Stimulated activated CD4-positive, alpha-beta T cell treated with anti-CD3 and anti-CD28 coated beads, Interleukin-12 subunit alpha, Interleukin-12 subunit beta, amount 100 ng/mL, for 24 hours (primary cell): ENCODE results near the gene ING1.
"Not testable (repeated sequence)": the region's sequence is repeated elsewhere in the genome, so short reads cannot be mapped to it uniquely, and the experiment has no call there.

Source experiments
- DNase-seq, 2 experiments: peaks; one replicate each; pipeline ENCODE4 v3.0.0-alpha.2; 2020; ENCODE audit warnings: low read depth in 2 of 2

The ING1 gene

DNA sequence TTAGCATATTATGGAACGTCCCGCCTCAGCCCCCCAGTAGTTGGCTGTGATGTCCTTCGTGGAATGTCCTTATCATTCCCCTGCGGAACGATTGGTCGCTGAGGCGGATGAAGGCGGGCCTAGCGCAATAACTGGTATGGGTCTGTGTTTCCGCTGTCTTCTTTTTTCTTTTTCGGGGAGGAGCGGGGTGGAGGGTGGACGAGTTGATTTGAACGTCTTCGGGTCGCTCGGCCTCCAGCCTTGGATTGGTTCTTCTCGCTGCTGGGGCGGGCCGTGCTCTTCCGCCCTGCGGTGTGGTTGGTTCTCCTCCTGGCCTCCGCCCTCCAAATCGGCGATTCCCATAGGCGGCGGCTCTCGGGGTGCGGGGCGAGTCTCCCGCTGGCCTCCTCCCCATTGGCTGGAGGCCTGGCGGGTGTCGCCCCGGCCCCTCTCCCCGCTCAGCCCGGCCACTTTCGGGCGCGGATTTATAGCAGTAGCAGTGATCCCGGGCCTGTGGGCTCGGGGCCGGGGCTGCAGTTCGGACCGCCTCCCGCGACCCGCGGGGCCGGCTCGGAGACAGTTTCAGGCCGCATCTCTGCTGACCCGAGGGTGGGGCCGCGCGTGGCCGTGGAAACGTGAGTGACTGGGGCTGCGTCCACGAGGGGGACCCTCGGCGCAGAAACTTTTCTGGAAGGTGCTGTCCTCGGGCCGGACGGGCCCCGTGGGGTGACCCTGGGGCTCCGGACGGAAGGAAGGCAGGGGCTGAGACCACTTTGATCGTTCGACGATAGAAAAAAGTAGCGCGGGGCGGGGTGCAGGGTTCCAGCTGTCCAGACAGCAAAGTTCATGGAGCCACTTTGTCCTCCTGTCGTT is 2.1 kb downstream of the ING1 start:
- peak; percentile 91 to 93 for DNase-seq

DNA sequence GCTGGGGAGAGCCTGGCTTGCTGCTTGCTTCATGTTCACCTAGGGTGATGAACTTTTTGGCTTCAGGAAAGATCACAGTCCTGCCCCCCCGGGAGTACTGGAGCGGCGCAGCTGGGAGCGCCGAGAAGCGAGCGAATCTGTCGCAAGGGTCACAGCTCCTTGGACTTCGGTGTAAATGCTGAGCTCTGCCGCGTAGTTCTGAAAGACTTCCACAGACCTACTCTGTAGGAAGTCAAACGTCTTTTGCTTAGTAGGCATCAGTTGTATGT is 2.7 kb downstream of the ING1 start:
- DNase-seq: peak in 1 of 2 experiments; percentile 12

DNA sequence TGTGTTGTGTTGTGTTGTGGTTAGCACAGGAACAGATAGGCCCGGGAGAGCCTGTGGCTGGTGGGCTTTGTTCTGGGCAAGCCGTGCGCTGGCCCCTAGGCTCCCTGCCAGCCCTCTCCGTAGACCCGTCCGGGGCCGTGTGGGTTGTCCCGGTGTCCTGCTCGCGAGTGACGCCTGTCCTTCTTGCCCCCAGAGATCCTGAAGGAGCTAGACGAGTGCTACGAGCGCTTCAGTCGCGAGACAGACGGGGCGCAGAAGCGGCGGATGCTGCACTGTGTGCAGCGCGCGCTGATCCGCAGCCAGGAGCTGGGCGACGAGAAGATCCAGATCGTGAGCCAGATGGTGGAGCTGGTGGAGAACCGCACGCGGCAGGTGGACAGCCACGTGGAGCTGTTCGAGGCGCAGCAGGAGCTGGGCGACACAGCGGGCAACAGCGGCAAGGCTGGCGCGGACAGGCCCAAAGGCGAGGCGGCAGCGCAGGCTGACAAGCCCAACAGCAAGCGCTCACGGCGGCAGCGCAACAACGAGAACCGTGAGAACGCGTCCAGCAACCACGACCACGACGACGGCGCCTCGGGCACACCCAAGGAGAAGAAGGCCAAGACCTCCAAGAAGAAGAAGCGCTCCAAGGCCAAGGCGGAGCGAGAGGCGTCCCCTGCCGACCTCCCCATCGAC is 5.7 kb downstream of the ING1 start:
- no peak for DNase-seq

DNA sequence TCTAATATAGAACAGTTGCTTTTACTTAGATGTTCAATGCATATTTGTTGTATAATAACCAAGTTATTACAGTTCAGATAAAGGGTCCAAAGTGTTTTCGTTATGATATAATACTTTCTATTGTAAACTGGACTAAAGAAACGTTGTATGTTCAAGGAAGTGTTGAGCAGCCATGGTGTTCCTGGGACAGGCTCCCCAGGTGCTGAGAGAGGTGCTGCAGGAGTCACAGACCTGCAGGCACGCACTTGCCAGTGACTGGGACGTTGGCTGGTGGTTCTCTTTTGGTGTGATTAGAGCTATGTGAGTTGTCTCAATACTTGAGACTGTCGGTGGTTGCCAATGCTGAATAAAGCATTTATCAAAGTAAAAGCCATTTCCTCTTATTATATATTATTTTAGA is 9.5 kb downstream of the ING1 start:
- DNase-seq: no peak

DNA sequence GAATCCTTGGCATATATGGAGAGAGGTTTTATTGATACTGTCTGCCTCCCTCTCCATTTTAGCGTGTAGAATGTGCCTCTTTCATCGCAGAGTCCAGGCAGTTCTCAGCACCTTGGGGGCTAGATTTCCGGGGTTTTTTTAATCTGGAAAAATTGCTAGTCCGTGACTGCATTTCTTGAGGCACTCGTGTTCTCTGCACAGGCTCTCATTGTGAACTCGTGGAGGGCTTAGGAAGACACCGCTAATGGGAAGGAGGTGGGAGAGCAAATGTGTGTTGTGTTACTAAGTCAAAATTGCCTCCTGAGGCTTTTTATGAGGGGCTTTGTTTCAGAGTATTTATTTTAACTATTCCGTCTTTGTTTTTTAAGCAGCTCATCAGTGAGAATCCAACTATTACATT is 10.1 kb downstream of the ING1 start:
- DNase-seq: no peak

DNA sequence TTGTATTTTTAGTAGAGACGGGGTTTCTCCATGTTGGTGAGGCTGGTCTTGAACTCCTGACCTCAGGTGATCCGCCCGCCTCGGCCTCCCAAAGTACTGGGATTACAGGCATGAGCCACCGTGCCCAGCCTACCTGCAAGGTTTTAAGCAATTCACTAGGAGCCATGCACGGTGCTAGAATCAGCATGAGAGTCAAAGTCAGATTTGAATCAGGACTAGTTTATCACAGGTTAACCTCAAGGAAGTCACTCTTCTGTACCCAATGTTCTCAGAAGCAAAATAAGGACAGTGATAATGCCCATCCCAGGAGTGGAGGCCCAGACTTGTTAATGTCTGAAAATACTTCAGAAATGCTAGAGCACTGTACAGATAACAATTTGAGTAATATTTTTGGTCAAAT is 12.7 kb downstream of the ING1 start:
- DNase-seq: not testable (repeated sequence)

DNA sequence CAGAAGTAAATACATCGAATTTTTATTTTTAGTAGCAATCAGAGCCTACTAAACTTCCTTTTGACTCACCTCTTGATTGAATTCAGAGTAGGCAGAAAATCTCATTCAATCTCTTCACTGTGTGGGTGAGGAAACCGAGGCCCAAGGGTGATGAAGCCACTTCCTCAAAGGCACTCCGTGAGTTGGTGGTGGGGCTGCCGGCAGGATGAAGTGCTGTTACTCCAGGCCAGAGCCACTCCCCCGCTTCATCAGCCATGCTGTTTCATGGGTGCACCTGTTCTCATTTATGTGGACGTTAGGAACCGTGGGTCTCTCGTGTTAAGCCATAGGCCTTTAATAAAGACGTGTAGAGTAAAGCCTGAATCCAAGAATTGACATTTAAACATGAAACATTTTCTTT is 13.2 kb downstream of the ING1 start:
- peak; percentile 18 to 56 for DNase-seq

DNA sequence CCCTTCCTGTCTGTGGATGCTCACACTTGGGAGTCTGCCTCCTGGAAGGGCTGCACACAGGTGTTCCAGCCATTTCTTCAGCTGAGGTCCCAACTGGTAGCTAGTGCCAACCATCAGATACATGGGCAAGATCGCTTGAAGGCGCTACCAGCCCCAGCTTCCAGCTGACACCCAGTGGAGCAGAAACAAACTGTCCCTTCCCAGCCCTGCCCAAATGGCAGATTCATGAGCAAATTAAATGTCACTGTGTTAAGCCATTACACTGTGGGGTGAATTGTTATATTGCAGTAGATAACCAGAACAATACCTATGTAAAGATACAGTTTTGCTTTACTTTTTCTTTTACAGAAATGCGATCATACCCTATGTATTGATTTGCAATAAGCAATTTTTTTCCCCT is 17.6 kb downstream of the ING1 start:
- DNase-seq: no peak

DNA sequence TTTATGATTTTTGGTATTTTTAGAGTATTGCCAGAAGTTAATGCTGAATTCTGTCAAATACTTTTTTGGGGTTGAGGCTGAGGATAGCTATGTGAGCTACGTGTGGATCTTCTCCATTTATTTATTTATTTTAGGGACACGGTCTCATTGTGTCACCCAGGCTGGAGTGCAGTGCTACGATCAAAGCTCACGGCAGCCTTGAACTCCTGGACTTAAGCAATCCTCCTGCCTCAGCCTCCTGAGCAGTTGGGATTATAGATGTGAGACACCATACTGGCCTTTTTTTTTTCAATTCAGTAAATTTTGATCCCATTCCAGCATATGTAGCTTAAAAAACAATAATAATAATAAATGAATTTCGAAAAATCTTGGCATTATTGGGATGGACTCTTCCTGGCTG is 21.1 kb downstream of the ING1 start:
- no peak for DNase-seq

DNA sequence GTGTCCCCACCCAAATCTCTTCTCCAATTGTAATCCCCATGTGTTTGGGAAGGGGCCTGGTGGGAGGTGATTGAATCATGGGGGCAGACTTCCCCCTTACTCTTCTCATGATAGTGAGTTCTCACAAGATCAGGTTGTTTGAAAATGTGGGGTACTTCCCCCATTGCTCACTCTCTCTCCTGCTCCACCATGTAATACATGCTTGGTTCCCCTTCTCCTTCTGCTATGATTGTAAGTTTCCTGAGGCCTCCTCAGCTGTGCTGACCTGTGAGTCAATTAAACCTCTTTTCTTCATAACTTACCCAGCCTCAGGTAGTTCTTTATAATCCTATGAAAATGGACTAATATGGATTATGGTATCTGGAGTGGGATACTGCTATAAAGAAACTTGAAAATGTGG is 24.1 kb downstream of the ING1 start:
- DNase-seq: no peak

DNA sequence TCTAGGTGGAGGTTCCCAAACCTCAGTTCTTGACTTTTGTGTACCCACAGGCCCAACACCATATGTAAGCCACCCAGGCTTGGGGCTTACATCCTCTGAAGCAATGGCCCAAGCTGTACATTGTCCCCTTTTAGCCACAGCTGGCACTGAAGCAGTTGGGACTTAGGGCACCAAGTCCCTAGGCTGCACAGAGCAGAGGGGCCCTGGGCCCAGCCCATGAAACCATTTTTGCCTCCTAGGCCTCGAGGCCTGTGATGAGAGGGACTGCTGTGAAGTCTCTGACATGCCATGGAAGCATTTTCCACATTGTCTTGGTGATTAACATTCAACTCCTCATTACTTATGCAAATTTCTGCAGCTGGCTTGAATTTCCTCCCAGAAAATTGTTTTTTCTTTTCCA is 30.2 kb downstream of the ING1 start:
- DNase-seq: no peak

DNA sequence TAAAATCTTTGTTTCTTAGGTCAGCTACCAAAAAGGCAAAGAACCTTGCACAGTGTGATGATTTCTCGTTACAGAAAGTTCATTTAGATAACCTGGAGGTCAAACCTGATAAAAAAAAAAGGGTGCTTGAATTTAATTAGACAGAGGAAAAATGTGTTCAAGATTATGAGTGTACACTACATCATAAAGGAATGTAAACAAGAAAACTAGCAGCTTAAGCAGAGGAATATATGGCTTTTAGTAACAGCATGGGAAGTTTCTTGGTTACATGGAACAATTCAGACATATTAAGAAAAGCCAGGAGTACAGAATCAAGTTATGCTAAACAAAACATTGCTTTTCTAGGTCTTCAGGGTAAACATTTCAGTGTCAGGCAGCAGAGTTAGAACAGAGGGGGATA is 32.9 kb downstream of the ING1 start:
- no peak for DNase-seq

DNA sequence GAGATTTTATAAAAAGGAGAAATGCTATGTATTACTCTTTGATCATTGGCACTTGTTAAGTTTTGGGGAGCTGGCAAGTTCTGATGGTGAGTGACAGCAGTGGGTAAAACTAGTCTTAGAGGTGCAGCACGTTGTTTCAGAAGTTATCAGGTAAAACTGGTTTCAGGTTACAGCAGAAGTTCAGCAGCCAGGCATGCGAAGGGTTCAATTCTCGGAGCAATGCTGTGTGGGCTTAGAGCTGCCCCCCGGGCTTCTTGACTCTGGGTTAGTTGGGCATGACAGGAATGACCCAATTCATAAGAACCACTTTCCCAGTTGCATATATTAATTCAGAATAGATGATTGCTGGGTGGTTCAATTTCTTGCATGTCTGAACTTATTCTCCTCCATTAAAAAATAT is 34.8 kb downstream of the ING1 start:
- no peak for DNase-seq

DNA sequence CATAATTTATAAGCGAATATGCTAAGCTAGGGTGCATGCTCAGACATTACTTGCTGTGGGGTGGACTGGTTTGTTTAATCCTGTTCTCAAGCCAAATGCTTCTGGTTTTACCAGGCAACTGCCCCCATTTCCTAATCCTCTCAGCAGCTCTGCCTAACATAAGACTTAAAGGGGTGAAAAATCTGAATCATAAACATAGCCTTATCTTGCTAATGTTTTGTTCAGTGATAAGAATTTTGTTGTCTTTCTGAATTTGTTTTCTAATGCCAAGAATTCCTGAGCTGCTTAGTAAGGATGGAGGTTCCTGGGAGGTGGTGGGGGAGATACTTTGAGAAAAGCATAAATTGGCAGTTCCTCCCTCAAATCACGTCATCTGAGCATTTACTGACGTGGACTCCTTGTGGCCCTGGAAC is 42.7 kb downstream of the ING1 start:
- DNase-seq: no peak

DNA sequence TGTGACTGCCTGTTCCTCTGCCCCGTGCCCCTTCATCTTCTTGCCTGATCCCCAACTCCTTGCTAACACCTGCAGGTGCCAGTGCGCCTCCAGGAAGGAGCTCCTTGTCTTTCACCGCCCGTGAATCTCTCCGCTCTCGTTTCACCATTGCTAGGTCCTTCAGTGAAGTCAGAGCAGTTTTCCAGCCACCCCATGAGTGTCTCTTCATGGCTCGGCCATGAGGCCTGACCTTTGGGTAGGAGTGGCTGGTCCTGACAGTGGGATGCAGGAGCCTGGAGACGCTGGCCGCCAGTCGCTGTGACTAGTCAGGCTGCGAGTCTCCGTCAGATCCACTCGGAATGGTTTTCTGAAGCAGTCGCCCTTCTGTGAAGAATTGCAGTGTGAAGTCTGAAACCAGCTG is 43.8 kb downstream of the ING1 start:
- no peak for DNase-seq

DNA sequence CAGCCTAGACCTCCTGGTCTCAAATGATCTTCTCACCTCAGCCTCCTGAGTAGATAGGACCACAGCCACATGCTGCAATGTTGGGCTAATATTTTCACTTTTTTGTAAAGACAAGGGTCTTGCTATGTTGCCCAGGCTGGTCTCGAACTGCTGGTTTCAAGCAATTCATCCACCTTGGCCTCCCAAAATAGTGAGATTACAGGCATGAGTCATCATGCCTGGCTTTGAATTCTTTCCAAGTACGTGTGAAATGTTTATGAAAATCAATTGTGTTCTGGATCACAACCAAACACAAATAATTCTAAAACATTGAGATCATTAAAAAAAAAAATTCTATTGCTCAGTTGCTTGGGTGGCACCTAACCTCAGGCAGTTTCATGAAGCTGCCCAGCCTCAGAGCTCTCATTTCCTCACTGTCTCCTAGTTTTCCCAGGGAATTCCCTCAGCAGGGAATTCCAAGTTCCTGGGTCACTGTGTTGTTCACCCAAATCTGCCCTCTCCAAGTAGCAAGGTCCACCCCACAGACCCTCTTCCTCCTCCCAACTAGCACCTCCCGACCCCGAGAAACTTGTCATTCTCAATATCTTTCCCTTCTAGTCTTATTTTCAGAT is 44.8 kb downstream of the ING1 start:
- DNase-seq: no peak

DNA sequence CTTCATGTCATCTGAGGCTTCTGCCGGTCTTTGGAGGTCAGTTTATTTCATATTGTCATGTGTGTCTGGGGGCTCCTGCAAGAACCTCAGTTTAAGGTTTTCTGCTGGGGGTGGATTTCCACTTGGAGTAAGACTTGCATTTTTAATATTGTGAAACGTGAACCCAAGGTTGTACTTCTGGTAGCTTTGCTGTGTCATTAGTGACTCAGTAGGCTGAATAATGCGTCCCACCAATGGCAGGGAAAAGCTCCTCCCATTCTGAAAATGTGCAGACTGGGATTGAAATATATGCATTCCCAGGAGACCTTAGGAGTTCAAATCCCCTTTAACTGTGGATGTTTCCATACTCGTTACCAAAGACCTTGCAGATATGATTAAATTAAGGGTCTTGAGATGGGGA is 46.2 kb downstream of the ING1 start:
- no peak for DNase-seq

DNA sequence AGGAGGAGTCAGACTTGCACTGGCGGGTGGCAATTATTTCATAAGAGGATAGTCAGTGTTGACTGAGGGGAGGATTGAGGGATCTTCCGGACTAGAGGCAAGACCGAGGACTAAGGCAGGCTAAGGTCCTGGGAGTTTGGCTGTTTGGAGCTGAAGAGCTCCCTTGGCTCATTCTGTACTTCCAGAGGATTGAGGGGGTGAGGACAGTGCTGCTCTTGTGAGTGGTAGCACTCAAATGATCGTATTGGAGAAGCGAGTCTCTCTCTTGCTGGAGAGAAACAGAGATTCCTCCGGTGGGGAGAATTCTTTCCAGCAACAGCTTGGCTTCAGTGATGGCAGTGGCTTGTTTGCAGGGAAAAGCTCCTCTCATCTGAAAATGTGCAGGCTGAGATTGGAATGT is 47.1 kb downstream of the ING1 start:
- DNase-seq: no peak

DNA sequence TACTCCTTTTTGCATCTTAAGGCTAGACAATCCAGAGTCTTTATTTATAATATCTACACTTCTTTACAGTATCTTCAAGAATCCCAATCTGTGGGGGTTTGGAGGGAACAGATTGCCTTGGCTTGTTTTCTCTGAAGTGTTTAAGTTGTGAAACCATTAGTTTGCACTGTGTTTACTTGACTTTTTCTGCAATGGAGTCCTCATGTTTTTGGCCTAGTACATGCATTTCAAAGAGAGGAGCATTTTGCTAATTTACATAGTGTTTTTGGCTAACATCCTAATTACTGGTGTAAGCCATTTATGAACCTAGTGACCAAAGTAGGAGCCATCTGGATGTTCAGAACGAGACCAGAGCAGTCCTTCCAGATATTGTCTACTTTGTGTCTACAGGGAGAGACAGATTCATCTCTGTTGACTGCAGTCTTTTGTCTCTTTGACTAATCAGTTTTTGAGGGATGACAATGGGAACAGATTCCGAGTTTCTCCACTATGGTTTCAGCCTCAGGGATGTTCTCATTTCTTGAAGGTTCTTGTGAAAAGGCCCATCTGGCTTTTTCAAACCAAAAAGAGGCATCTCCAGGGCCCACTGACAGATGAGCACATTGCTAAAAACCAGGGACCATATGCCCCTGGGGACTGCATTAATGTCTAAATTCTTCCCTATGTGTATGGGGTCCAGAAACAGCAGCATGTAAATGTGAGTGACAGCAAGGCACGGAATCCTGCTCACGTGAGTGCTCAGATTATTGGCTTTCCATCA is 53.4 kb downstream of the ING1 start:
- no peak for DNase-seq

DNA sequence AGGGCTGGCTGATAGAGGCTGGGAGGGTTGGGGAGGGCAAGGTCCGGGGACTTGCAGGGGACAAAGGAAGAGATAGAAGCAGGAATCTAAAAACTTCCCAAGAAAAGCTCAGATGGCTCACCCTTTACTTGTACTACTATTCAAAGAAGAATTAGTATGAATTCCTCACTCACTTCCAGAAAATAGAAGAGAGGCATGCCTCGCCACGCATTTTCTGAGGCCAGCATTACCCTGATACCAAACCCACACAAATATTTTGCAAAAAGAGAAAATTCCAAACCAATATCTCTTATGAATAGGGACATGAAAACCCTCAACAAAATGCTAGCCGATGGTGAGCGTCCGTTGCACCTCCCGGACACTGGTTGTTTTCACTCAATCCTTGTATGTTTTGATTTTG is 54.0 kb downstream of the ING1 start:
- DNase-seq: no peak

DNA sequence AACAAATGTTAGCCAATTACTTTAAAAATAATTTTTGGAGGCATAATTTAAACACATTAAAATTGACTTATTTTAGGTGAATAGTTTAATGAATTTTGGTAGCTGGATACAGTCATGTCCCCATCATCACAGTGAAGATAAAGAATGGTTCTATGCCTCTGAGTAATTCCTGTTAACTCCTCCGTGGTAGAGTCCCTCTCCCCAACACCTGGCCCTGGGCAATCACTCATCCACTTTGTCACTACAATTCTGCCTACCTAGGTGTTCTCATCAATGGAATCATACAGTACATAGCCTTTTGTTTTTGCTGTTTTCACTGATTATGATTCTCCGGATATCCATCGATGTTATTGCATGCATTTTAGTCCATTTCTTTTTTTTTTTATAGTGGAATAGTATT is 55.6 kb downstream of the ING1 start:
- DNase-seq: no peak

DNA sequence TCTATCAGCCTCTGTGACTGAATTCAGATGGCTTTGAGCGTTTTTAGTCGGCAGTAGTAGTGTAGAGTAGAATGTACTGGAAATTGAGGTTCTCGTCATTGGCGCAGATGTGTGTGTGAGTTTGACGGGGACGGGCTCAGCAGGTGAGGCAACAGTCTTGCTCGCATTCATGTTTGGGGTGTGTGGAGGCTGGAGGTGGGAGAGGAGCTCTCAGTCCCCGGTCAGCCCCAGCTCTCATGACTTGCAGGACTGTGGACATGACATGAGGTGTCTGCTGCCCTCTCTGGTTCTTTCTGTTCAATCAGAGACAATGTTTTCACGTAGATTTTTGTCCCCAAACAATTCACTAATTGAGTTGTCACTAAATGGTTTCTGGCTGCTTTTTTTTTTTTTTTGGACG is 57.2 kb downstream of the ING1 start:
- no peak for DNase-seq

DNA sequence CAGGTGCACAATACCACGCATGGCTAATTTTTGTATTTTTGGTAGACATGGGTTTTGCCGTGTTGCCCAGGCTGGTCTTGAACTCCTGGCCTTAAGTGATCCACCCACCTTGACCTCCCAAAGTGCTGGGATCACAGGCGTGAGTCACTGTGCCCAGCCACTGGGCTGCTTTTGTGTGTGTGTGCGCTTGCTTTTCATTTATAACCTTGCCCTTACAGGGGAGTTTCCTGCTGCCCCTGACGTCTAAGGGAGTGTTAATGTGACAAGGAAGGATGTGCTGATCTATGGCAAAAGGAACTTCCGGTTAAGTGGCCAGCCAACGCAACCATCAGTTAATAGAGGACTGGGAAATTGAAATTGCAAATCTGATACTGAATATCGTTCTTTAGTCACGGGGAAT is 57.7 kb downstream of the ING1 start:
- DNase-seq: no peak
